K562 (cell line): Measurements from ENCODE around the gene PCMTD2.

ENCODE experiments used
- CEBPB ChIP-seq: fragments of 450-650 bp; IDR thresholded peaks from 2 replicates; pipeline ENCODE4 v1.6.1; 2016; ENCODE audit warnings: missing genetic modification characterization, missing compliant biosample characterization
- E2F4 ChIP-seq: sonication (generic); formaldehyde crosslinking; IDR thresholded peaks from 2 replicates; pipeline ENCODE4 v1.8.0; 2022; ENCODE audit warnings: mild to moderate bottlenecking, low read depth, missing genetic modification reagents
- FOS ChIP-seq: IDR thresholded peaks from 3 replicates; pipeline ENCODE4 v1.6.1; 2011; ENCODE audit not compliant: insufficient read length; ENCODE audit errors: extremely low read depth
- HMBOX1 ChIP-seq: sonication (generic); IDR thresholded peaks from 2 replicates; pipeline ENCODE4 v1.6.1; 2016
- MAX ChIP-seq: sonication (generic); formaldehyde crosslinking; IDR thresholded peaks from 2 replicates; pipeline ENCODE4 v1.9.0; 2022; ENCODE audit warnings: mild to moderate bottlenecking, missing genetic modification reagents
- POLR2AphosphoS5 ChIP-seq: IDR thresholded peaks from 2 replicates; pipeline ENCODE4 v1.6.1; 2011; ENCODE audit warnings: mild to moderate bottlenecking, low read depth, low read length, moderate library complexity; ENCODE audit not compliant: control insufficient read depth, insufficient read depth
- SNIP1 ChIP-seq: fragments of 450-650 bp; IDR thresholded peaks from 2 replicates; pipeline ENCODE4 v1.7.1; 2017; ENCODE audit warnings: low read depth, mild to moderate bottlenecking
- TBP ChIP-seq: optimal IDR thresholded peaks from 2 replicates; pipeline ENCODE3; 2011; ENCODE audit warnings: low read depth, low read length, improper control_type of control experiment
- ZNF785 ChIP-seq: fragments of 250-450 bp; sonication (Bioruptor Pico); IDR thresholded peaks from 2 replicates; pipeline ENCODE4 v1.4.0; 2020; ENCODE audit warnings: mild to moderate bottlenecking
- ZNF830 ChIP-seq: fragments of 250-450 bp; sonication (Bioruptor Pico); IDR thresholded peaks from 2 replicates; pipeline ENCODE4 v1.5.0; 2021; ENCODE audit warnings: mild to moderate bottlenecking

- no peak for TF ChIP-seq FOS
- no peak for TF ChIP-seq ZNF830
- TF ChIP-seq TBP = no peak
- no peak for TF ChIP-seq E2F4 (CRISPR knock-in tag)
- no peak for TF ChIP-seq MAX (CRISPR knock-in tag)
- no peak for TF ChIP-seq SNIP1
- no peak for TF ChIP-seq CEBPB (tag)
- no peak for TF ChIP-seq POLR2AphosphoS5
- no peak for TF ChIP-seq ZNF785 (CRISPR knock-in tag)
- TF ChIP-seq HMBOX1 = no peak
Measured at GRCh38 chr20:64231621-64232550, 23.7 kb upstream of the PCMTD2 start.
